ENCODE data around the gene CAPN1. TPM values are rescaled to one million over a fixed set of nuclear protein-coding genes. Genes with fewer than 3 reads are reported as not detected.

Gene CAPN1
- polyA plus RNA-seq, 3 donors from 2014 or later, result 124 to 155 (median 148) TPM

GRCh38 chr11:65251476-65251875 is 69.7 kb downstream of the CAPN1 start:
- Mint-ChIP-seq H3K27me3 (ENCODE audit: low read depth in 3 of 3) (peaks cover 0 to 2% (median 0%) of the 10 kb centered on the region in 3 donors), H3K4me3 (no peak overlapping the region), H3K9me3 (peaks cover 0 to 2% (median 0%) of the 10 kb centered on the region in 6 donors), H3K36me3 (no peaks in the 10 kb centered on the region), H3K4me1 (no peaks in the 10 kb centered on the region), H3K27ac (no peak overlapping the region)
- no peak for DNase-seq

- Mint-ChIP-seq H3K36me3 (no peaks in the 10 kb centered on the region), H3K9me3 (peaks cover 0 to 2% (median 0%) of the 10 kb centered on the region in 6 donors), H3K4me1 (no peaks in the 10 kb centered on the region), H3K27ac (no peak overlapping the region), H3K27me3 (ENCODE audit: low read depth in 3 of 3) (peaks cover 0 to 2% (median 0%) of the 10 kb centered on the region in 3 donors), H3K4me3 (no peak overlapping the region)
- DNase-seq, result no peak
These were observed 73.0 kb downstream of the CAPN1 start for GRCh38 chr11:65254724-65255123.

- Mint-ChIP-seq H3K27ac (no peak overlapping the region), H3K36me3 (no peaks in the 10 kb centered on the region), H3K9me3 (no peaks in the 10 kb centered on the region), H3K4me3 (no peak overlapping the region), H3K27me3 (ENCODE audit: low read depth in 3 of 3) (peaks cover 4 to 6% (median 5%) of the 10 kb centered on the region in 3 donors), H3K4me1 (peaks cover 22 to 25% of the 10 kb centered on the region in 2 donors)
- no peak for DNase-seq
These were observed 77.3 kb downstream of the CAPN1 start for GRCh38 chr11:65258988-65259387.

- no peak for DNase-seq
- H3K4me3 Mint-ChIP-seq, result peak overlapping the region in 4 of 5 donors; percentile 45 to 92 (median 90)
- peaks cover 4 to 6% (median 5%) of the 10 kb centered on the region in 3 donors for H3K27me3 Mint-ChIP-seq (ENCODE audit: low read depth in 3 of 3)
- no peaks in the 10 kb centered on the region for H3K9me3 Mint-ChIP-seq
- peaks cover 29 to 35% of the 10 kb centered on the region in 2 donors for H3K4me1 Mint-ChIP-seq
- H3K36me3 Mint-ChIP-seq, result no peaks in the 10 kb centered on the region
- peak overlapping the region in 3 of 6 donors; percentile 93 to 94 (median 94) for H3K27ac Mint-ChIP-seq
These were observed 78.6 kb downstream of the CAPN1 start for GRCh38 chr11:65260302-65260701.

- Mint-ChIP-seq H3K27ac (peak overlapping the region; percentile 93 to 94 (median 94)), H3K4me3 (peak overlapping the region; percentile 89 to 92 (median 91)), H3K9me3 (no peaks in the 10 kb centered on the region), H3K27me3 (ENCODE audit: low read depth in 3 of 3) (peaks cover 4 to 6% (median 5%) of the 10 kb centered on the region in 3 donors), H3K4me1 (peaks cover 29 to 42% of the 10 kb centered on the region in 2 donors), H3K36me3 (peaks cover 0 to 4% (median 0%) of the 10 kb centered on the region in 3 donors)
- no peak for DNase-seq
These were observed 79.2 kb downstream of the CAPN1 start for GRCh38 chr11:65260756-65261590.

Other genes with a start within 250 kb of the CAPN1 start
- not detected for gene GPHA2, start 246.0 kb upstream of the CAPN1 start, polyA plus RNA-seq
- not detected for gene MAJIN, start 209.8 kb upstream of the CAPN1 start, polyA plus RNA-seq
- not detected for gene BATF2, start 185.0 kb upstream of the CAPN1 start, polyA plus RNA-seq
- 100 to 1,000 TPM in 1 of 3 donors, 10 to 100 TPM in 2; 79.1 to 101 (median 80.1) TPM for gene ARL2, start 167.8 kb upstream of the CAPN1 start, polyA plus RNA-seq
- 10 to 100 TPM; 14.5 to 20.6 (median 19.9) TPM for gene SNX15, start 154.5 kb upstream of the CAPN1 start, polyA plus RNA-seq
- 10 to 100 TPM in 1 of 3 donors, 1 to 10 TPM in 2; 3.8 to 11.7 (median 9.2) TPM for gene SAC3D1, start 140.7 kb upstream of the CAPN1 start, polyA plus RNA-seq
- 100 to 1,000 TPM in 1 of 3 donors, 10 to 100 TPM in 2; 64.4 to 103 (median 88.7) TPM for gene NAALADL1, start 123.4 kb upstream of the CAPN1 start, polyA plus RNA-seq
- gene CDCA5, start 97.9 kb upstream of the CAPN1 start, polyA plus RNA-seq, result 1 to 10 TPM; 1.8 to 2.9 (median 2.4) TPM
- 10 to 100 TPM; 28.3 to 31.2 (median 29.8) TPM for gene ZFPL1, start 97.7 kb upstream of the CAPN1 start, polyA plus RNA-seq
- gene VPS51, start 85.7 kb upstream of the CAPN1 start, polyA plus RNA-seq, result 100 to 1,000 TPM in 1 of 3 donors, 10 to 100 TPM in 2; 70.3 to 102 (median 87.7) TPM
- 10 to 100 TPM; 12.8 to 16.8 (median 15.4) TPM for gene TM7SF2, start 70.1 kb upstream of the CAPN1 start, polyA plus RNA-seq
- 10 to 100 TPM; 15.5 to 25.8 (median 23.9) TPM for gene ZNHIT2, start 64.2 kb upstream of the CAPN1 start, polyA plus RNA-seq
- 1,000 to 10,000 TPM in 1 of 3 donors, 100 to 1,000 TPM in 2; 576 to 1,241 (median 681) TPM for gene FAU, start 59.8 kb upstream of the CAPN1 start, polyA plus RNA-seq
- gene MRPL49, start 59.6 kb upstream of the CAPN1 start, polyA plus RNA-seq, result 100 to 1,000 TPM in 2 of 3 donors, 10 to 100 TPM in 1; 98.3 to 113 (median 105) TPM
- 10 to 100 TPM in 1 of 3 donors, 1 to 10 TPM in 2; 2.3 to 21.8 (median 7.7) TPM for gene SYVN1, start 47.4 kb upstream of the CAPN1 start, polyA plus RNA-seq
- not detected for gene SPDYC, start 11.7 kb upstream of the CAPN1 start, polyA plus RNA-seq
- gene POLA2, start 80.0 kb downstream of the CAPN1 start, polyA plus RNA-seq, result 10 to 100 TPM; 10.1 to 11.8 (median 11.8) TPM
- gene CDC42EP2, start 132.9 kb downstream of the CAPN1 start, polyA plus RNA-seq, result not detected
- gene DPF2, start 151.9 kb downstream of the CAPN1 start, polyA plus RNA-seq, result 10 to 100 TPM; 44.9 to 63.5 (median 53.9) TPM
- 1 to 10 TPM in 1 of 3 donors, under 1 TPM in 2; 0.90 to 1.2 (median 0.90) TPM for gene TIGD3, start 172.8 kb downstream of the CAPN1 start, polyA plus RNA-seq
- gene SLC25A45, start 200.7 kb downstream of the CAPN1 start, polyA plus RNA-seq, result 10 to 100 TPM in 2 of 3 donors, 1 to 10 TPM in 1; 4.5 to 16.0 (median 10.3) TPM
- gene FRMD8, start 204.7 kb downstream of the CAPN1 start, polyA plus RNA-seq, result 10 to 100 TPM; 62.8 to 73.5 (median 63.4) TPM
- gene NEAT1, start 240.9 kb downstream of the CAPN1 start, polyA plus RNA-seq, result 1 to 10 TPM in 2 of 3 donors, under 1 TPM in 1; 0.26 to 5.9 (median 1.4) TPM

Data from immature natural killer cell (primary cell).